Frontal cortex (tissue), 4 donors: ENCODE measurements around the gene EEF1AKMT2. TPM values are rescaled to one million over a fixed set of nuclear protein-coding genes. Genes with fewer than 3 reads are reported as not detected.

Source experiments
- DNase-seq, 2 donors: peaks; one replicate each; pipeline ENCODE4 v3.0.0; 2012; ENCODE audit warnings: low spot score in 2 of 2
- FAIRE-seq: peaks from 2 replicates; lab custom pipeline; 2012; peaks lifted over from hg19 to GRCh38; lab: Jason Lieb, UNC
- small RNA-seq: library from RNA; depleted of rRNA; stranded (forward); fragments of <200 nt; gene quantifications from one replicate; pipeline ENCODE3, GENCODE V24; 2014
- total RNA-seq: library from RNA; depleted of rRNA; stranded (reverse); fragments of >200 nt; gene quantifications from one replicate; pipeline ENCODE4 v1.2.3, GENCODE V29; 2014
- donor health status: control.
- donor health status: control.
- donor health status: control.

EEF1AKMT2 gene
- total RNA-seq, 1 donor from 2014 or later, result 33.4 TPM

DNA sequence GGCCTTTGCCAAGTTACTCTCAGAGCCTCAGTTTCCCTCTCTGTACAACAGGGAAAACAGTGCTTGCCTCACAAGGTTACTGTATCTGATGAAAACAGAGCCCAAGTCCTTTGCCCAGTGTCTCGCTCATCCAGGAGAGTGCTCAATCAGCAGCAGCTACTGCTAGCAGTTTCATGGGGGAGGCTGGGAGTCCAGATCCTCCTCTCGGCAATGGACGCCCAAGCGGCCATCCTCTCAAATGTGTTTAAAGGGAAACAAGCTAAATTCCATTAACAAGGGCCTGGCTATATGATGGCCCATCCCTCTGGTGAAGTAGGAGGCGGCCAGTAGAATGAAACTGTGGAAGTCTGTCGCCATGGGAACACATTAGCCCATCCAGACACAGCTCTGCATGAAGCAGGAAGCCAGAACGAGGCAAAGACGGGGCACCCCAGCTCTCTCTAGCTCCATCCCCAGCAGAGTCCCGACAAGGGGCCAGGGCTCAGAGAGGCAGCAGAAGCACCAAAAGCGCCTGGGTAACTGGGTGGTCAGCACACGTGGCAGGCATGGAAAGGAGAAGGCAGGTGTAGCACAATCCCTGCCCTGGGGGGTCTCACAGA lies 82.7 kb downstream of the EEF1AKMT2 start:
- DNase-seq (no peak), FAIRE-seq (no peak)

GRCh38 chr10:124708246-124708779 lies 83.4 kb downstream of the EEF1AKMT2 start:
- FAIRE-seq, result no peak
- no peak for DNase-seq

Small RNA genes lying within 50 kb of the gene (small RNA-seq; reads per million reads assigned to genes)
- not detected for gene RF00019

Other genes with a start within 250 kb of the EEF1AKMT2 start
- 23.2 TPM for gene FAM53B, start 47.5 kb downstream of the EEF1AKMT2 start, total RNA-seq
- 22.0 TPM for gene ABRAXAS2, start 9.9 kb upstream of the EEF1AKMT2 start, total RNA-seq
- 84.8 TPM for gene ZRANB1, start 150.2 kb upstream of the EEF1AKMT2 start, total RNA-seq